Left ventricle myocardium inferior (tissue), 1 donor: Measurements from ENCODE around the gene STX7. TPM values are rescaled to one million over a fixed set of nuclear protein-coding genes. Genes with fewer than 3 reads are reported as not detected.

Experiments
- DNase-seq: peaks from one replicate; pipeline ENCODE4 v3.0.0-alpha.2; 2020
- H3K27ac ChIP-seq: fragments of 200-600 bp; replicated peaks from 2 replicates; pipeline ENCODE4 v1.8.0; 2021
- H3K27me3 ChIP-seq: fragments of 200-600 bp; 2 replicates; pipeline ENCODE4 v1.8.0; 2021; ENCODE audit warnings: low read depth
- H3K36me3 ChIP-seq: fragments of 200-600 bp; 2 replicates; pipeline ENCODE4 v1.8.0; 2021
- H3K4me1 ChIP-seq: fragments of 200-600 bp; 2 replicates; pipeline ENCODE4 v1.8.0; 2021
- H3K4me3 ChIP-seq: fragments of 200-600 bp; 2 replicates; pipeline ENCODE4 v1.8.0; 2021; ENCODE audit warnings: mild to moderate bottlenecking, moderate library complexity
- H3K9me3 ChIP-seq: fragments of 200-600 bp; replicated peaks from 2 replicates; pipeline ENCODE4 v1.8.0; 2021
- CTCF ChIP-seq: fragments of 200-600 bp; IDR thresholded peaks from 2 replicates; pipeline ENCODE4 v1.8.0; 2021; ENCODE audit warnings: antibody characterized with exemption, mild to moderate bottlenecking, borderline replicate concordance
- intact Hi-C: fragments of 100-400 bp; cut with micrococcal nuclease; formaldehyde crosslinking; loops from one replicate; pipeline ENCODE4 v1.11.0; 2022
- total RNA-seq: library from RNA; stranded (reverse); fragmentation: NEBNext Ultra II Directional; extraction: Animal tissue kit (Norgen Biotek cat#: 25700); gene quantifications from one replicate; pipeline ENCODE4 v1.2.1, GENCODE V29; 2021
- donor health status: DM: no; HTN: yes; CAD: no; lungs with severe emphysema.

The STX7 gene
- total RNA-seq, 1 donor from 2014 or later, result 48.4 TPM

DNA sequence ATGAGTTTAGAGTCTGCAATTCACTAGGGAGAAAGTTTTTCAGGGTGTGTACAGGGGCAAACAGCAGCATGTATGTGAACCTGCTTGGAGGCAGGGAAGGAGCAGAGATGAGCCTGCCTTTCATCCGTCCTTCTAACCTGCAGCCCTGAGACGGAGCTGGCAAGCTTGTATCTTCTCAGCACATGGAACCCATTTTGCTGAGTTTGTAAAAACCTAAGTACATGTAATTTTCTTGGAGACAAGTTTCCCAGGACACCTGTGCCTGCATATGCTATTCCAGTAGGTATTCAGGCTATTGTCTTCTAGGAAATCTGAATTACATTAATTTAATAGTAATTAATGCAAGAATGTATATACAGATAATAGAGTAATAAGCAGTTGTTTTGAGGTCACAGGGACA is 82.8 kb downstream of the STX7 start:
- Histone ChIP-seq H3K36me3 (no peaks in the 10 kb centered on the region), H3K27me3 (peaks cover 5% of the 10 kb centered on the region), H3K27ac (no peak overlapping the region), H3K9me3 (no peaks in the 10 kb centered on the region), H3K4me3 (no peak overlapping the region), H3K4me1 (no peaks in the 10 kb centered on the region)
- intact Hi-C loops, result no loop called here
- TF ChIP-seq CTCF, result no peak
- no peak for DNase-seq

DNA sequence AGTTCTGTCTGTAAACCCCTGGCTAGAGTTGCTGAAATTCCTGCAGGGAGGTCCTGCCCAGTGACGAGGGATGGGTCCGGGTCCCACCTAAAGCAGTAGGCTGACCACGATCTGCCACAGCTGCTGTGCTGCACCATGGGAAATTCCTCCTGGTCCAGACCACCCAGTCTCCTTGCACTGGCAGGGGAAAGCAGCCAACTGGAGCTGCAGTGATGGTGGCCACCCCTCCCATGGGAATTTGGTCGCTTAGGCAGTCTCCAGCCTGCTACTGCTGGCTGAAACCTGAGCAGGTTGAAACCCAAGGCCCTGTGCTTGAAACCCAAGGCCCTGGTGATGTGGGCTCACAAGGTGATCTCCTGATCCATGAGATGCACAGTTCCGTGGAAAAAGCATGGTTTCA is 87.7 kb downstream of the STX7 start:
- H3K27me3 ChIP-seq, result peaks cover under 1% of the 10 kb centered on the region
- no peak overlapping the region for H3K27ac ChIP-seq
- intact Hi-C loops, result no loop called here
- no peak overlapping the region for H3K4me3 ChIP-seq
- no peak for TF ChIP-seq CTCF
- H3K4me1 ChIP-seq, result no peaks in the 10 kb centered on the region
- no peak for DNase-seq
- peaks cover 37% of the 10 kb centered on the region for H3K9me3 ChIP-seq
- H3K36me3 ChIP-seq, result no peaks in the 10 kb centered on the region

DNA sequence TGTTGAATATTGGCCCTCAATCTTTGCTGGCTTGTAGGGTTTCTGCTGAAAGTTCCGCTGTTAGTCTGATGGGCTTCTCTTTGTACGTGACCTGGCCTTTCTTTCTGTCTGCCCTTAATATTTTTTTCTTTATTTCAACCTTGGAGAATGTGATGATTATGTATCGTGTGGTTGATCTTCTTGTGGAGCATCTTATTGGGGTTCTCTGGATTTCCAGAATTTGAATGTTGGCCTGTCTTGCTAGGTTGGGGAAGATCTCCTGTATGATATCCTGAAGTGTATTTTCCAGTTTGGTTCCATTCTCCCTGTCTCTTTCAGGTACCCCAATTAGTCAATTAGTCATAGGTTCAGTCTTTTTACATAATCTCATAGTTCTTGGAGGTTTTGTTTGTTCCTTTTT is 89.1 kb downstream of the STX7 start:
- no peak overlapping the region for H3K27ac ChIP-seq
- no peak for TF ChIP-seq CTCF
- no peak for DNase-seq

GRCh38 chr6:132418235-132418965 is 94.5 kb downstream of the STX7 start:
- Histone ChIP-seq H3K36me3 (no peaks in the 10 kb centered on the region), H3K4me3 (no peak overlapping the region), H3K9me3 (peaks cover 56% of the 10 kb centered on the region), H3K27me3 (peaks cover 3% of the 10 kb centered on the region), H3K27ac (no peak overlapping the region), H3K4me1 (no peaks in the 10 kb centered on the region)
- intact Hi-C loops, result no loop called here
- DNase-seq, result no peak
- TF ChIP-seq CTCF, result no peak

More for the DNA sequence above, 89.1 kb downstream of the STX7 start:
- Histone ChIP-seq H3K36me3 (no peaks in the 10 kb centered on the region), H3K4me1 (no peaks in the 10 kb centered on the region), H3K9me3 (peaks cover 45% of the 10 kb centered on the region), H3K4me3 (no peak overlapping the region), H3K27me3 (no peaks in the 10 kb centered on the region)
- intact Hi-C loops, result no loop called here

- Histone ChIP-seq H3K4me1 (no peaks in the 10 kb centered on the region), H3K4me3 (no peak overlapping the region), H3K36me3 (no peaks in the 10 kb centered on the region), H3K9me3 (peaks cover 20% of the 10 kb centered on the region), H3K27me3 (peaks cover 3% of the 10 kb centered on the region), H3K27ac (peak overlapping the region; percentile 21)
- DNase-seq, result peak; percentile 34
- TF ChIP-seq CTCF, result no peak
- intact Hi-C loops, result no loop called here
Observed at GRCh38 chr6:132414761-132415160, 98.2 kb downstream of the STX7 start.
